CD1c-positive myeloid dendritic cell (primary cell): ENCODE data around the gene STK33.
A peak's percentile ranks its signal among the peaks of the same experiment; 100 is the strongest.

Source experiments
- DNase-seq: peaks from one replicate; pipeline ENCODE4 v3.0.0-alpha.2; 2016; ENCODE audit errors: extremely low spot score

Gene STK33

GRCh38 chr11:8593935-8594909, at the start of gene STK33:
TSS of gene STK33 (minus strand) at chr11:8594228. CDS start at chr11:8474905, 119,323 bp downstream.
- no peak for DNase-seq

GRCh38 chr11:8642196-8642841, 48.3 kb upstream of the STK33 start:
- DNase-seq = no peak

- DNase-seq = no peak
These were observed 47.3 kb upstream of the STK33 start for GRCh38 chr11:8641332-8641731.

DNA sequence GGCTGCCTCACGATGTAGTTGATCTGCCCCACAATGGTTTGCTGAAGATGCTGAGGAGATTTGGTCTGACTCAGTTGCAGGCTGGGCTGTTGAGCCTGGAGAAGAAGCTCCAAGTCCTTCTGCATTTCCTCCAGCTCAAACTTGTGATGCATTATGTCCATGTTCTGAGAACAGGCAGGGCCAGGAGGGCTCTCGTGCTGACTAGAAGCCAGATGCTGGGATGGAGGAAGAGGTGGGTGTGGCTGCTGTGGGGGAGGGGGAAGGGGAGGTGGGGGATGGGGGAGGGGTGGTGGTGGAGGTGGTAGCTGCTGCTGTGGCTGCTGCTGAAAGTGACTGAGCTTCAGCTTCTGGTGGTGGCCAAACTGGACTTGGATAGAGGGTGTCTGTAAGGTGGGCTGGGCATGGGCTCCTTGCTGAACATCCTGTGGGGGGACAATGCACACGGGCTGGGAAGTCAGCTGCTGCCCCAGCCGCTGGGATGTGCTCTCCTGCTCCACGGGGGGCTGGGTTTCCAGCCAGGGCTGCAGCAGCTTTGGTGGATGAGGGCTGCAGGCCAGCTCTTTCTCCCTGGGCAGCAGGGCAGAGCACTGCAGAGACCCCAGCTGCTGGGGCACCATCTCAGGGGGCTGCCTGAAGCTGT, 46.4 kb upstream of the STK33 start:
- DNase-seq = no peak

- no peak for DNase-seq
These were observed 45.6 kb upstream of the STK33 start for GRCh38 chr11:8639655-8640054.

DNA sequence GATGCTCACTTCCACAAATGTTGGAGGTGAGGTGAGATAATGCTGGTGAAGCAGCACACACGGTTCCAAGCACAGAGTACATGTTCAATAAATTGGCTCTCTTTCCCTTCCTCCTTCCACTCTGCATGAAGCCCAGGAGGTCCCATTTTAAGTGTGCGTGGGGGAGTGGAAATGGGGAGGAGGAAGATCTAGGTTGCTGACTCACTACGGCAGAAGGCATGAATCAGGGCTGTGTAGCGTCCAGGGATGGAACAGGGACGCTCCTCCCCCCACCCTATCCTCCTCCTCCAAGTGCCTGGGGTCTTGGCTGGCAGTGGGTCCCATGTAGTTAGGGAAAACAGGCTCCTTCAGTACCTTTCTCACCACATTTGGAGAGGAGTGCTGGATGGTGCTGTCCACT, 44.3 kb upstream of the STK33 start:
- no peak for DNase-seq

GRCh38 chr11:8636127-8636526, 42.1 kb upstream of the STK33 start:
- DNase-seq = no peak

DNA sequence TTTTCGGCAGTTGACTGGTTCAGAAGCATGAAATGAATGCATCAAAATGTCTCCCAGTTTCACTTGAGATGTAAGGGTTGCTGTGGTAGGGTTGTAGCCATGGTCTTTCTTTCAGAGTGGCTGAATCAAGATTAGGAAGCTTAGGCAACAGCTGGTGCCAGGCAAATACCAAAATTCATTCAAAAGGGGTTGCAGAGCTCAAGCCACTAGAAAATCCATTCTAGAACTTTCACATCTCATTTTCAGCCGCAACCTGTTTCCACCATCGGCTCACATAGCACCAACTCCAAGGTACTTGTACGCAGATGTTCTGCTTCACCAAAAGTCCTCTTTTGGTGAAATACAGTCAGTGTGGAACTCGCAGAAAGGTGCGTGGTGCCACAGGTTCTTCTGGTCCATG, 40.5 kb upstream of the STK33 start:
- no peak for DNase-seq

GRCh38 chr11:8631395-8632118, 37.5 kb upstream of the STK33 start:
- no peak for DNase-seq

DNA sequence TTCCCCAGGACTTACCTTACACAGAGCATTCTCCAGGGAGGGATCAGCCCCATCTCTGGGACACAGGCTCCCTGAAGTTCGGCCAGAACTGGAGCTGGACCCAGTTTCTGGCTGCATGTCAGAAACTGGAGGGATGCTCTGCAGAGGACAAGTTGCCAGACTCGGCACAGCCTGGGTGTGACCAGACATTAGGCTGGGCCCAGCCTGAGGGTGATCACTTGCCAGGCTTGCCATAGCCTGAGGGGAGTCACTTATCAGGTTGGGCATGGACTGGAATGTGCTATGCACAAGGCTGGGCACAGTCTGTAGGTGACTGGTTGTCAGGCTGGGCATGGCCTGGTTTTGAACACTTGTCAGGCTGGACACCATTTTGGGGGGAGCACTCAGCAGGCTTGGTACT, 30.7 kb upstream of the STK33 start:
- no peak for DNase-seq

- no peak for DNase-seq
These were observed 27.1 kb upstream of the STK33 start for GRCh38 chr11:8621147-8621546.

GRCh38 chr11:8617063-8617462, 23.0 kb upstream of the STK33 start:
- DNase-seq = no peak

- DNase-seq = no peak
These were observed 21.4 kb upstream of the STK33 start for GRCh38 chr11:8615291-8616032.

DNA sequence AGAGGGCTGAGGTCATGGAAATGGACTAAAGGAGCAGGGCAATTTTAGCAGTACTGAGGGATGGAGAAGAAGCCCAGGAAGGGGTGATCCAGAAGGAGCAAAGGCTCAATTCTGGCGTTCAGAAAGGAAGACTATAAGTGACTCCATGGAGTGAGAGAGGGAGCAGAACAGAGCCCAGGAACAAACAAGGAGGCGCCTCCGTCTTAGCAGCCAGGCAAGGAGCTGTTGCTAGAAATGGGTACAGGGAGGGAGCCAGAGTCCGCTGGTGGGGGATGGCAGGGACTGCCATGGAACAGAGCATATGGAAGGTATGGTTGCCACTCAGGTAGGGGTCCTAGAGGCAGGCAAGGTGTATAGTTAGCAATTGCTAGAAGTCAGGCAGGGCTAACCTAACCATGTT, 20.5 kb upstream of the STK33 start:
- no peak for DNase-seq

- DNase-seq = no peak
These were observed 19.0 kb upstream of the STK33 start for GRCh38 chr11:8613036-8613435.

DNA sequence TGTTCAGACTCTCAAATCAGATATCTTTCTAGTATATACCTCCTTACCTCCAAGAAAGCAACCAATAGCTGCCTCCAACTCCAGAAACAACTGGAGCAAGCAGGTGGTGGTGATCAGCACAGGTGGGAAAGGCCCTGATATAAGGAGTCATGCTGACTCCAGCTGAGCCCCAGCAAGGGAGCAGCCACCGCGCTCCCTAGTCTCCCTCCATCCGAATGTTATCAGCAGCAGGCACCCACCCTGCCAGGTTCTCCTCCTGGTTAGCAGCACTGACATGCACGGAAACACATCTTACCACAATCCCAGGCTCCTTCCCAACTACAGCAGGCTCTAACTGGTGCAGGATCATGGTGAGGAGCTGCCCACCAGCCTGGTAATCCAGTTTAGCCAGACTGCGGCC, 18.5 kb upstream of the STK33 start:
- DNase-seq = no peak

DNA sequence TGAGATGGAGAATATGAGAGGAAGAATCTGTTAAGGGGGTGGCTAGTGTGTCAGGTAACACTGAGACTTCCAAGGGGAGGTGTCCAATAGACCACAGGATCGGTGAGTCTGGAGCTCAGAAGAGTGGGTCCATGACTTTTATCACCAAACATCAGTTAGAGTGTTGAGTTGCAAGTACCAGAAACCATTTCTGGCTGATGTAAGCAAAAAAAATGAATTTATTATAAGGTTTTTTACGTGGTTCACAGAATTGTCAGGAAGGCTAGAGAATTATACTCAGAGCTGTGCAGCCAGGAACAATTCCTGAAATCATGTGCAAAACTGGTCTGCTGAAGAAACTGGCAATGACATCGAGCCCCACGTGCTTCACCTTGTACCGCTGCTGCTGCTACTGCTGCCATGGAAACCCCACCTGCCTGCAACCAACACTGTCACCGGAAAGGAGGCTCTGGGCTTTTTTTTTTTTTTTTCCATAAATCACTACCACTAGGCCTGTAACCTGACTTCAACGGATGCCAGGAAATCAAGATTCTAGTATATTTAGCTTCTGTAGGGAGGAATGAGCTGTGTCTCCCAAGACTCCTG, 16.6 kb upstream of the STK33 start:
- DNase-seq = no peak

GRCh38 chr11:8608652-8609051, 14.6 kb upstream of the STK33 start:
- no peak for DNase-seq

DNA sequence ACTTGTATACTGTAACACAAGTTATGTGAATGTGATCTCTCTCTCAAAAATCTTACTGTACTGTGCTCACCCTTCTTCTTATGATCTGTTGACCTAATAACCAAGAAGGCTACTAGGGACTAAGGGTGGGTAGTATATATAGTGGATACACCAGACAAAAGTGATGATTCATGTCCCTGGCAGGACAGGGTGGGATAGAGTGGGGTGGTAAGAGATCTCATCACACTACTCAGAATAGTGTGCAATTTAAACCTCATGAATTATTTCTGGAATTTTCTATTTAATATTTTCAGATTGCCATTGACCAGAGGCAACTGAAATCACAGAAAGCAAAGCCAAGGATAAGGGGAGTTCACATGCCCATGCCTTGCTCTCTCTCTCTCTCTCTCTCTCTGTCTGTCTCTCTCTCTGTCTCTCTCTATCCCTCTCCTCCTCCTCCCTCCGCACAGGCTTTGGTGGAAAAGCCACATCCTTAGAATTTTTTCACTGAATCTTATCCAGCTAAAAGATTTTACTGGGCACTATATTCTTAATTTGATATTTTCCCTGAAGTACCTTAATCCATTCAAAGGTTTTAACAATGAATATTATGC, 12.0 kb upstream of the STK33 start:
- no peak for DNase-seq

- DNase-seq = peak; percentile 50
These were observed 10.2 kb upstream of the STK33 start for GRCh38 chr11:8604078-8604723.
